Rectal smooth muscle tissue (tissue), 1 donor: ENCODE results near the gene SLC7A6.

ENCODE experiments used
- H3K27ac ChIP-seq: one replicate; pipeline ENCODE4 v1.7.0; 2013; ENCODE audit warnings: low read depth, low read length, inconsistent platforms
- H3K27me3 ChIP-seq: one replicate; pipeline ENCODE4 v1.7.0; 2013; ENCODE audit warnings: low read length; ENCODE audit not compliant: control insufficient read depth, insufficient read depth
- H3K36me3 ChIP-seq: one replicate; pipeline ENCODE4 v1.7.0; 2013; ENCODE audit warnings: low read length; ENCODE audit not compliant: control insufficient read depth, insufficient read depth
- H3K4me1 ChIP-seq: one replicate; pipeline ENCODE4 v1.7.0; 2013; ENCODE audit warnings: low read length; ENCODE audit not compliant: control insufficient read depth, insufficient read depth
- H3K4me3 ChIP-seq: one replicate; pipeline ENCODE4 v1.7.0; 2013; ENCODE audit warnings: low read length
- H3K9ac ChIP-seq: one replicate; pipeline ENCODE4 v1.7.0; 2013; ENCODE audit warnings: low read length

Gene SLC7A6

DNA sequence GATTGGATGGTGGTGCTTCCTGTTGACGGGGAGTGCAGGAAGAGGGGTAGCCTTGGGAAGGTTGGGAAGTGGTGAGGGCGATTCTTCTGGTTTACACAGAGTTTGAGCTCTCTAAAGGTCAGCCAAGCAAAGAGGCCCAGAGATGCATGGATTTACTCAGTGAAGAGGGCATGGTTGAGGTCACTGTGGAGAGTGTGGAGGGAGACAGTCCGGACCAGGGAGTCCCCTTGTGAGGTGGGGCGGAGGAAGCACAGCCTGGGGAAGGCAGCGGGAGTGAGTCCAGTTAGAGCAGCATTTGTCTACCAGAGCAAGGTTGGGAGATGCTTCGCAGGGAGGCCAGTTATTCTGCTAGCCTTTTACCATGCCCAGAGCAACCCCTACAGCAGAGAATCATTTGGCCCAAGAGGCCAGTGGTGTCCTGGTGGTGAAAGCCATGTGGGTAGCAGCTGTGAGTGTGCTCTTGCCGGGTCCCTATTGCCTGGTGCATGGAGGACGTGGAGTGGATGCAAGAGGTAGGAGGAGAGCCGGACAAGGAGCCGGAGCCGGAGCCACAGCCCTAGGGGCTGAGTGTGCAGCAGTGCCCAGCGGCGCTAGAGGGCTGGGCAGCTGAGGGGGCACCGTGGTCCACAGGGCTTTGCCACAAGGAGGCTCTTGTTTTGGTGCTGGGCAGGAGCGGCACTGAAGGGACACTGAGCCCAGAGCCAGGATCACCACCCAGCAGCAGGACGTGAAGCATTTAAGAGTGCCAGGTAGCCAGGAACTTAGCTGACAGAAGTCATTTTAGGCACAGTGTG lies 74.2 kb downstream of the SLC7A6 start:
- H3K4me3 ChIP-seq, result no peak overlapping the region
- no peak overlapping the region for H3K27ac ChIP-seq
- no peaks in the 10 kb centered on the region for H3K4me1 ChIP-seq
- peaks cover 18% of the 10 kb centered on the region for H3K36me3 ChIP-seq
- no peak overlapping the region for H3K9ac ChIP-seq
- no peaks in the 10 kb centered on the region for H3K27me3 ChIP-seq

DNA sequence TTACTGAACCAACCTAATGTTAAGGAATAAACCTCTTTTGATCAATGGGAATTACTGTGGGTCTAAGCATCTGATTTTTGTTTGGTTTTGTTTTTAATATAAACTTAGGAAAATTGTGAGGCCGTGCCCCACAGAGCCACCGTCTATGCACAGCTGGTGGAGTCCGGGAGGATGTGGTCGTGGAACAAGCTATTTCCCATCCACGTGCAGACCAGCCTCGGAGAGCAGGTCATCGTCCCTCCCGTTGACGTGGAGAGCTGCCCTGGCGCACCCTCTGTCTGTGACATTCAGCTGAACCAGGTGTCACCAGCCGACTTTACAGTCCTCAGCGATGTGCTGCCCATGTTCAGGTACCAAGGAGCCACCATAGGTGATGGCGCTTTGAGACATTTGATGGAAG lies 74.9 kb downstream of the SLC7A6 start:
- Histone ChIP-seq H3K4me1 (no peaks in the 10 kb centered on the region), H3K36me3 (peaks cover 18% of the 10 kb centered on the region), H3K27ac (no peak overlapping the region), H3K9ac (no peak overlapping the region), H3K27me3 (no peaks in the 10 kb centered on the region), H3K4me3 (no peak overlapping the region)

DNA sequence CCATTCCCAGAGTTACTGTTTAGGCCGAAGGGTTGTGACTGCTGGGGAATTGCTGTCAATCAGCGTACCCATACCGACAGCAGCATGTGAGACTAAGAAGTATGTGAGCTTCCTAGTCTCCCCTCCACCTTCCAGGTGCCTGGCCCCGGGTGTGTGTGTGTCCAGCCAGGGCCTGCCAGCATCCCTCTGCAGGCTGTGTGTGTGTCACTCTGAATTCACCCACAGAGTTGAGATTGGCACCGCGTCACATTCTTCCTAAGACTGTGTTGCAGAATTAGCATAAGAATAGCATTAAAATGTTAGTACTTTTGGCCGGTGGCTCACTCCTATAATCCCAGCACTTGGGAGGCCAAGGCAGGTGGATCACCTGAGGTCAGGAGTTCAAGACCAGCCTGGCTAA lies 78.3 kb downstream of the SLC7A6 start:
- no peaks in the 10 kb centered on the region for H3K27me3 ChIP-seq
- peaks cover 20% of the 10 kb centered on the region for H3K36me3 ChIP-seq
- no peaks in the 10 kb centered on the region for H3K4me1 ChIP-seq
- H3K27ac ChIP-seq, result no peak overlapping the region
- H3K4me3 ChIP-seq, result no peak overlapping the region
- no peak overlapping the region for H3K9ac ChIP-seq

DNA sequence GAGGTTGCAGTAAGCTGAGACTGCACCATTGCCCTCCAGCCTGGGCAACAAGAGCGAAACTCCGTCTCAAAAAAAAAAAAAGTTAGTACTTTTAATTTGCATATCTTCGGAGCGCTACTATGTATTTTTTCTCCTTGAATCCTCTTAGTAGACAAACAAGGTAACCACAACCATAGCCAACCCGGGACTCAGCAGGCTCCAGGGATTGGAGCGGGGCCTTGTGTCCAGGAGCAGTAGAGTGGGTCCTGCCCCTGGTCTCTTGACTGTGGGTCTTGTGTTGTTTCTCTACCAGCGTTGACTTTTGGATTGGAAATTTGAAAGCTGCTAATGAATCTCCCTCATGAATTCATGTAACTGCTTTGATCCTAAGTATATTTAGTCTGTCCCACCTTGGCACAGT lies 78.8 kb downstream of the SLC7A6 start:
- no peaks in the 10 kb centered on the region for H3K27me3 ChIP-seq
- no peak overlapping the region for H3K9ac ChIP-seq
- H3K36me3 ChIP-seq, result peaks cover 20% of the 10 kb centered on the region
- H3K4me3 ChIP-seq, result no peak overlapping the region
- H3K4me1 ChIP-seq, result no peaks in the 10 kb centered on the region
- no peak overlapping the region for H3K27ac ChIP-seq

DNA sequence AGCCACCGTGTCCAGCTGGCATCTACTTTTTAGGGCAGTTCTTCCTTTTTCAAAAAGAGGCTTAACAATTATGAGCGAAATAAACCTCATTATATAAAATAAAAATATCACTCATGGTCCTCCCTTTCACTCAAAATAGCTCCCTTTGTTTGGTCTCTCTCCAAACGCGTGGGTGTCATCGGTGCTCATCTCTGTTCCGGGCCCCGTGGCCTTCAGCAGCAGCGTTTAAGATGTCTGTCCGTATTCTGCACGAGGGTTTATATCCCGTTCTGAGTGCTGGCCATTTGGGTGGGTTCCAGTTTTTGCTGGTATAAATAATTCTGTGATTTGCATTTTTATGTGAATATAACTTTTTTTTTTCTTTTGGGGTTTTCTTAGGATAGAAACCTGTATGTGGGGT lies 79.9 kb downstream of the SLC7A6 start:
- no peaks in the 10 kb centered on the region for H3K27me3 ChIP-seq
- no peak overlapping the region for H3K4me3 ChIP-seq
- H3K27ac ChIP-seq, result no peak overlapping the region
- no peak overlapping the region for H3K9ac ChIP-seq
- H3K4me1 ChIP-seq, result no peaks in the 10 kb centered on the region
- peaks cover 19% of the 10 kb centered on the region for H3K36me3 ChIP-seq

DNA sequence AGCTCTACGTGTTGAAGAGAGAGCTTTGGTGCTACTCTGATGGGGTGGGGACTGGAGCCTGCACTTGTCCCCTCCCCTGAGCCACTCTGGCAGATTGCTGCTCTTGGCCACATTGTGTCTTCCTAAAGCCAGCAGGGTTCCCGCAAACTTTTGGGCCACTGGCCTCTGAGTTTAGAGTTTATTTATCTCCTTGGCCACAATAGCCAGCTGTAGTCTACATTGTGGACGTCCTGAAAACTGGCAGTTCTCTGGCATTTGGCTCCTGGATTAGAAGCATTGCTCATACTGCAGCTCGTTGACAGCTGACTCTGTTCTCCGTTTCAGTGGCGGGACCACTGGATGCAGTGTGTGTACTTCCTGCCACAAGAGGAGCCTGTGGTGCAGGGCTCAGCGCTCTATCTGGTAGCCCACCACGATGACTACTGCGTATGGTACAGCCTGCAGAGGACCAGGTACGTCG lies 81.1 kb downstream of the SLC7A6 start:
- Histone ChIP-seq H3K4me1 (no peaks in the 10 kb centered on the region), H3K36me3 (peaks cover 9% of the 10 kb centered on the region), H3K9ac (no peak overlapping the region), H3K4me3 (no peak overlapping the region), H3K27me3 (no peaks in the 10 kb centered on the region), H3K27ac (no peak overlapping the region)

DNA sequence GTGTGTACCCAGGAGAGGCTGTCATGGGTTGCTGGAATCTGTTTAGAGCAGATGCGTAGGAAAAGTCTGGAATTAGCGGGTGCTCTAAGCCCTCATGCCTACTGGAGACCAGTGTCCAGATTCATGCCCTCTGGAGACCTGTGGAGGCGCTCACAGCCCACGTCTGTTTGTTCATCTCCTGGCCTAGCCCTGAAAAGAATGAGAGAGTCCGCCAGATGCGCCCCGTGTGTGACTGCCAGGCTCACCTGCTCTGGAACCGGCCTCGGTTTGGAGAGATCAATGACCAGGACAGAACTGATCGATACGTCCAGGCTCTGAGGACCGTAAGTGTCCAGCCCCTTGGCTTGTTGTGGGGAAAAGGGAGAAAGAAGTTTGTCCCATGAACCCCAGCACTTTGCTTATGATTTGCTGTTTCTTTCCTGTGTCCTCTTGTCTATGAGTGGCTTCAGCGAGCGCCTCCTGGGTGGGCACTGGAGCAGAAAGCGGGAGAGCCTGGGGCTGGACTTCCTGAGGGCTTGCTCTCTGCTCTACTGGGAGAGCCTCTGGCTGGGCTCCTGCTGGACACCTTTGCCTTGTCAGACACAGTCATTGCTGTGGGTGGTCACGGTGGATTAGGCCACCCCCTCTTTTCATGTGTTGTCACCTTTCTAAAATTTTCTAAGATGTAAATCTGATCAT lies 81.8 kb downstream of the SLC7A6 start:
- no peak overlapping the region for H3K4me3 ChIP-seq
- H3K27me3 ChIP-seq, result no peaks in the 10 kb centered on the region
- H3K27ac ChIP-seq, result no peak overlapping the region
- H3K36me3 ChIP-seq, result peaks cover 9% of the 10 kb centered on the region
- no peak overlapping the region for H3K9ac ChIP-seq
- no peaks in the 10 kb centered on the region for H3K4me1 ChIP-seq

DNA sequence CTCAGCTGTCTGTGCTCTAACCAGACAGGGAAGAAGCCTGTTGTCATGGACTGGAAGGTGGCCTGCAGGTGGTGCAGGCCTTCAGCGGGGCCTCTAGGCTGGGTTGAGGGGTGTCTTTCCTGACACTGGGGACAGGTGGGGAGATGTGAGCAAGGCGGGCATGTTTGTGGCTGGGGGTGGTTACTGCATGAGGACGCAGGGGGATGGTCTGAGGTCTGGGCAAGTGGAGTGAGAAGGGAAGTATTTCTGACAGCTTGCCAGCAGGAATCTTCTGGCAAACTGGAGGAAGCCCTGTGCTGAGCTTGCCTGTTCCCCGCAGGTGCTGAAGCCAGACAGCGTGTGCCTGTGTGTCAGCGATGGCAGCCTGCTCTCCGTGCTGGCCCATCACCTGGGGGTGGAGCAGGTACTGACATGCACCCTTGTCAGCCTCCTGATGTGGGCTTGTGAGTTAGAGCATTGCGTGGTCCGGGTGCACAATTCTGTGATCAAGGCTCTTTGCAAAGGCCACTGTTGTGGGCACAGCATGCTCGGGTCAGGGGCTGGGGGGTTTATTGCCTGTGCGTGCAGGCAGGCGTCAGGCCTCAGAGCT lies 82.7 kb downstream of the SLC7A6 start:
- no peak overlapping the region for H3K9ac ChIP-seq
- H3K27ac ChIP-seq, result no peak overlapping the region
- no peaks in the 10 kb centered on the region for H3K27me3 ChIP-seq
- no peak overlapping the region for H3K4me3 ChIP-seq
- H3K36me3 ChIP-seq, result peaks cover 15% of the 10 kb centered on the region
- H3K4me1 ChIP-seq, result no peaks in the 10 kb centered on the region

DNA sequence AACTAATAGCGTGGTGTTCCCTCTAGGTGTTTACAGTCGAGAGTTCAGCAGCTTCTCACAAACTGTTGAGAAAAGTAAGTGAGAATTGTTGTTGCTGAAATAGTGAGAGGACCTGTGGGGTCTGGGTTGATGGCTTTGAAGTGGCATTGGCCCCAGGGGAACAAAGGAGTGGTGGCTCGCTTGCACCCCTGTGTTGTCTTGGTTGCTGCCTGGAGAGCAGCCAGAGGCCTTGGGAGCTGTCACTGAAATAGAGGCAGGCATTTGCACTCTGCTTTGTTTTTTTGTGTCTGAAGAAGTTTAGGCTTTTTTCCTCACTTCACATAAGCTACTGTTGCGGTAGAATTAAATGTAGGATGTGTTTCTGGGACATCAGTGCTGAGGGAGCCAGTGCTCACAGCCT lies 83.3 kb downstream of the SLC7A6 start:
- no peak overlapping the region for H3K27ac ChIP-seq

DNA sequence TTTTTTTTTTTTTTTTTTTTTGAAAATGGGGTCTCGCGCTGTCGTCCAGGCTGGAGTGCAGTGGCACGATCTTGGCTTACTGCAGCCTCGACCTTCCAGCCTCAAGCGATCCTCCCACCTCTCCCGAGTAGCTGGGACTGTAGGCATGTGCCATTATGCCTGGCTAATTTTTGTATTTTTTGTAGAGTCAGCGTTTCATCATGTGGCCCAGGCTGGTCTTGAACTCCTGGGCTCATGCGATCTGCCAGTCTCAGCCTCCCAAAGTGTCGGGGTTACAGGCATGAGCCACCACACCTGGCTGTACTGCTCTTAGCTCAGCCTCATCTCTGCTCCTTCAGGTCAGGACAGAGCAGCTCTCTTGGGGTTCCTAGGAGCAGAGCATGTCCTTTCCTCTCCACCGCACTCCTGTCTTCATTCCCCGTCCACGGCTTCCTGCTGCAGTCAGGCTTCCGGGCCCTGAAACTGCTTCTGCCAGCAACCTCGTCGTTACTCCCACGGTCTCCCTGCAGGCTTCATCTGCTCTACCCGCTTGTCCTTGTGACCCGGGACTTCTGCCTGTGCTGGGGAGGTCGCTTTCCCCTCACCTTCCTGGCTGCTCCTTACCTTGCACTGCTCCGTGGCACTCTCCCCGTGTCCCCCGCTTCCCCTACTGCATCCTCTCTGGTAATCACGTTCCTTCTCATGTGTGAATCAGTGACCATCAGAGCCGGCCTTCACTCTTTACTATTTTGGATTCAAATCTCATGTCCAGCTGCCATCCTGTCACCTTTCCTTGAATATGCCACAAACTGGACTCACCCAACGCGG lies 84.5 kb downstream of the SLC7A6 start:
- no peaks in the 10 kb centered on the region for H3K4me1 ChIP-seq
- no peak overlapping the region for H3K4me3 ChIP-seq
- no peaks in the 10 kb centered on the region for H3K27me3 ChIP-seq
- no peak overlapping the region for H3K27ac ChIP-seq
- H3K36me3 ChIP-seq, result peaks cover 15% of the 10 kb centered on the region
- no peak overlapping the region for H3K9ac ChIP-seq

More for the DNA sequence above, 83.3 kb downstream of the SLC7A6 start:
- Histone ChIP-seq H3K4me1 (no peaks in the 10 kb centered on the region), H3K9ac (no peak overlapping the region), H3K4me3 (no peak overlapping the region), H3K27me3 (no peaks in the 10 kb centered on the region), H3K36me3 (peaks cover 11% of the 10 kb centered on the region)

DNA sequence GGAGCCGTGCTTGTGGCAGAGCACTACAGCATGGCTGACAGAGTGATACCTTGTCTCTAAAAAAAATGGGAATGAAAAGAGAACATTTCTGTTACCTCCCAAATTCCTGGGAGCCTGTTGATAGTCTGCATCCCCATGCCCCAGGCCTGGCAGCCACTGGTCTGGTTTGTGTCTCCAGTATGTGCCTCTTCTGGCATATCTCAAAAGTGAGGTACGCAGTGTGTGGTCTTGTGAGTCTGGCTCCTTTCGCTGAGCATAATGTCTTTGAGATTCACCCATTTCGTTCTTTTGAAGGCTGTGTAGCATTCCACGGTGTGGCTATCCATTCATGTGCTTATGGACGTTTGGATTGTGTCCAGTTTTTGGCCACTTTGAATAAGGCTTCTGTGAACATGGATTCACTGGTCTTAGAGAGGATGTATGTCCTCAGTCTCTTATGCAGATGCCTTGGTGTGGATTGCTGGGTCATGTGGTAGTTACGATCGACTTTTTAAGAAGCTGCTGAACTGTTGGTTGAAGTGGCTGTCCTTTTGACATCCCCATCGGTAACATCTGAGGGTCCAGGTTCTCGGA lies 85.6 kb downstream of the SLC7A6 start:
- Histone ChIP-seq H3K27me3 (no peaks in the 10 kb centered on the region), H3K36me3 (peaks cover 18% of the 10 kb centered on the region), H3K9ac (no peak overlapping the region)

More for the DNA sequence above, 85.6 kb downstream of the SLC7A6 start:
- H3K4me1 ChIP-seq, result no peaks in the 10 kb centered on the region
- H3K4me3 ChIP-seq, result no peak overlapping the region
- no peak overlapping the region for H3K27ac ChIP-seq
